Measurements from ENCODE around the gene NTNG2.
"Not testable (repeated sequence)": the region's sequence is repeated elsewhere in the genome, so short reads cannot be mapped to it uniquely, and the experiment has no call there.

Gene NTNG2

GRCh38 chr9:132247942-132248341, 86.1 kb downstream of the NTNG2 start:
- TF ChIP-seq POLR2AphosphoS5 (IDR thresholded peaks at IDR 0.05; ENCODE audit: borderline replicate concordance, low read depth, low read length) (no peak), FOXP2 (optimal IDR thresholded peaks at IDR 0.05; ENCODE audit: control extremely low read depth, extremely low read length, insufficient read depth) (no peak), EZH2 (IDR thresholded peaks at IDR 0.05) (no peak)
- Histone ChIP-seq H3K27ac (no peak overlapping the region), H3K9me3 (ENCODE audit: low read depth, low read length) (no peaks in the 10 kb centered on the region)

GRCh38 chr9:132249123-132249522, 87.3 kb downstream of the NTNG2 start:
- no peak overlapping the region for H3K27ac ChIP-seq

More at GRCh38 chr9:132247942-132248341, 86.1 kb downstream of the NTNG2 start:
- no peaks in the 10 kb centered on the region for H3K36me3 ChIP-seq (ENCODE audit: insufficient read depth, low read length)
- no peak overlapping the region for H3K9ac ChIP-seq (ENCODE audit: insufficient read length)
- no peak for DNase-seq (ENCODE audit: low read depth, low spot score)
- H3K4me3 ChIP-seq, result no peak overlapping the region

GRCh38 chr9:132249690-132250089, 87.8 kb downstream of the NTNG2 start:
- H3K4me3 ChIP-seq, result no peak overlapping the region

More at GRCh38 chr9:132249123-132249522, 87.3 kb downstream of the NTNG2 start:
- H3K9ac ChIP-seq (ENCODE audit: insufficient read length), result no peak overlapping the region
- no peaks in the 10 kb centered on the region for H3K9me3 ChIP-seq (ENCODE audit: low read depth, low read length)
- no peaks in the 10 kb centered on the region for H3K36me3 ChIP-seq (ENCODE audit: insufficient read depth, low read length)
- H3K4me3 ChIP-seq, result no peak overlapping the region
- DNase-seq (ENCODE audit: low read depth, low spot score), result no peak
- no peak for TF ChIP-seq EZH2 (IDR thresholded peaks at IDR 0.05)
- no peak for TF ChIP-seq FOXP2 (optimal IDR thresholded peaks at IDR 0.05; ENCODE audit: control extremely low read depth, extremely low read length, insufficient read depth)
- TF ChIP-seq POLR2AphosphoS5 (IDR thresholded peaks at IDR 0.05; ENCODE audit: borderline replicate concordance, low read depth, low read length), result no peak

GRCh38 chr9:132250324-132251262, 88.7 kb downstream of the NTNG2 start:
- Histone ChIP-seq H3K4me3 (no peak overlapping the region), H3K27ac (no peak overlapping the region)
- TF ChIP-seq FOXP2 (optimal IDR thresholded peaks at IDR 0.05; ENCODE audit: control extremely low read depth, extremely low read length, insufficient read depth) (no peak), EZH2 (IDR thresholded peaks at IDR 0.05) (no peak), POLR2AphosphoS5 (IDR thresholded peaks at IDR 0.05; ENCODE audit: borderline replicate concordance, low read depth, low read length) (no peak)

More at GRCh38 chr9:132249690-132250089, 87.8 kb downstream of the NTNG2 start:
- no peak overlapping the region for H3K27ac ChIP-seq
- H3K9ac ChIP-seq (ENCODE audit: insufficient read length), result no peak overlapping the region
- TF ChIP-seq EZH2 (IDR thresholded peaks at IDR 0.05), result no peak
- TF ChIP-seq POLR2AphosphoS5 (IDR thresholded peaks at IDR 0.05; ENCODE audit: borderline replicate concordance, low read depth, low read length), result no peak
- no peak for TF ChIP-seq FOXP2 (optimal IDR thresholded peaks at IDR 0.05; ENCODE audit: control extremely low read depth, extremely low read length, insufficient read depth)
- H3K9me3 ChIP-seq (ENCODE audit: low read depth, low read length), result no peaks in the 10 kb centered on the region
- DNase-seq (ENCODE audit: low read depth, low spot score), result no peak
- no peaks in the 10 kb centered on the region for H3K36me3 ChIP-seq (ENCODE audit: insufficient read depth, low read length)

GRCh38 chr9:132260846-132261245, 99.0 kb downstream of the NTNG2 start:
- no peak overlapping the region for H3K4me3 ChIP-seq
- no peak for DNase-seq (ENCODE audit: low read depth, low spot score)
- H3K9me3 ChIP-seq (ENCODE audit: low read depth, low read length), result no peaks in the 10 kb centered on the region
- no peak overlapping the region for H3K27ac ChIP-seq
- H3K36me3 ChIP-seq (ENCODE audit: insufficient read depth, low read length), result peaks cover 21% of the 10 kb centered on the region; the same call in 1 of the 2 replicates
- H3K9ac ChIP-seq (ENCODE audit: insufficient read length), result no peak overlapping the region
- no peak for TF ChIP-seq FOXP2 (optimal IDR thresholded peaks at IDR 0.05; ENCODE audit: control extremely low read depth, extremely low read length, insufficient read depth)
- TF ChIP-seq POLR2AphosphoS5 (IDR thresholded peaks at IDR 0.05; ENCODE audit: borderline replicate concordance, low read depth, low read length), result no peak
- TF ChIP-seq EZH2 (IDR thresholded peaks at IDR 0.05), result no peak

More at GRCh38 chr9:132250324-132251262, 88.7 kb downstream of the NTNG2 start:
- Histone ChIP-seq H3K9ac (ENCODE audit: insufficient read length) (no peak overlapping the region), H3K9me3 (ENCODE audit: low read depth, low read length) (no peaks in the 10 kb centered on the region), H3K36me3 (ENCODE audit: insufficient read depth, low read length) (no peaks in the 10 kb centered on the region)
- DNase-seq (ENCODE audit: low read depth, low spot score), result no peak

- Histone ChIP-seq H3K27ac (no peak overlapping the region), H3K4me3 (no peak overlapping the region), H3K36me3 (ENCODE audit: insufficient read depth, low read length) (peaks cover 53% of the 10 kb centered on the region), H3K9me3 (ENCODE audit: low read depth, low read length) (no peaks in the 10 kb centered on the region), H3K9ac (ENCODE audit: insufficient read length) (no peak overlapping the region)
- TF ChIP-seq FOXP2 (optimal IDR thresholded peaks at IDR 0.05; ENCODE audit: control extremely low read depth, extremely low read length, insufficient read depth) (no peak), EZH2 (IDR thresholded peaks at IDR 0.05) (no peak), POLR2AphosphoS5 (IDR thresholded peaks at IDR 0.05; ENCODE audit: borderline replicate concordance, low read depth, low read length) (no peak)
- DNase-seq (ENCODE audit: low read depth, low spot score), result no peak
Measured at GRCh38 chr9:132266017-132266416, 104.2 kb downstream of the NTNG2 start.

GRCh38 chr9:132267660-132268059, 105.8 kb downstream of the NTNG2 start:
- no peak for DNase-seq (ENCODE audit: low read depth, low spot score)
- TF ChIP-seq FOXP2 (optimal IDR thresholded peaks at IDR 0.05; ENCODE audit: control extremely low read depth, extremely low read length, insufficient read depth) (no peak), POLR2AphosphoS5 (IDR thresholded peaks at IDR 0.05; ENCODE audit: borderline replicate concordance, low read depth, low read length) (no peak), EZH2 (IDR thresholded peaks at IDR 0.05) (no peak)
- H3K9me3 ChIP-seq (ENCODE audit: low read depth, low read length), result no peaks in the 10 kb centered on the region
- H3K27ac ChIP-seq, result no peak overlapping the region
- H3K4me3 ChIP-seq, result no peak overlapping the region
- peaks cover 57% of the 10 kb centered on the region for H3K36me3 ChIP-seq (ENCODE audit: insufficient read depth, low read length)
- no peak overlapping the region for H3K9ac ChIP-seq (ENCODE audit: insufficient read length)

GRCh38 chr9:132268725-132269352, 107.0 kb downstream of the NTNG2 start:
- TF ChIP-seq EZH2 (IDR thresholded peaks at IDR 0.05) (no peak), POLR2AphosphoS5 (IDR thresholded peaks at IDR 0.05; ENCODE audit: borderline replicate concordance, low read depth, low read length) (no peak), FOXP2 (optimal IDR thresholded peaks at IDR 0.05; ENCODE audit: control extremely low read depth, extremely low read length, insufficient read depth) (no peak)
- DNase-seq (ENCODE audit: low read depth, low spot score), result peak; percentile 8
- peaks cover 54% of the 10 kb centered on the region for H3K36me3 ChIP-seq (ENCODE audit: insufficient read depth, low read length)
- no peaks in the 10 kb centered on the region for H3K9me3 ChIP-seq (ENCODE audit: low read depth, low read length)
- H3K9ac ChIP-seq (ENCODE audit: insufficient read length), result no peak overlapping the region
- H3K27ac ChIP-seq, result peak overlapping the region; percentile 44; the same call in 1 of the 2 replicates
- H3K4me3 ChIP-seq, result no peak overlapping the region

GRCh38 chr9:132269704-132270516, 108.1 kb downstream of the NTNG2 start:
- H3K27ac ChIP-seq, result peak overlapping the region; percentile 44; the same call in 1 of the 2 replicates
- H3K36me3 ChIP-seq (ENCODE audit: insufficient read depth, low read length), result peaks cover 53% of the 10 kb centered on the region
- not testable (repeated sequence) for H3K9me3 ChIP-seq (ENCODE audit: low read depth, low read length); H3K4me3 ChIP-seq; DNase-seq (ENCODE audit: low read depth, low spot score); H3K9ac ChIP-seq (ENCODE audit: insufficient read length)

All from SK-N-MC (cell line).